T-helper 2 cell treated with Interferon-gamma antibody and Interleukin-4, amounts not matched to agents 5 μg/mL and 100 μg/mL, for 36 hours (primary cell): ENCODE measurements around the gene MYO3B.

Experiments
- DNase-seq: peaks from one replicate; pipeline ENCODE4 v3.0.0; 2021; ENCODE audit warnings: low spot score
- H3K27ac Mint-ChIP-seq: one replicate; pipeline ENCODE4 v1.8.0; 2021; ENCODE audit warnings: mild to moderate bottlenecking, mixed read lengths
- H3K27me3 Mint-ChIP-seq: one replicate; pipeline ENCODE4 v1.8.0; 2021; ENCODE audit warnings: low read depth, mixed read lengths
- H3K36me3 Mint-ChIP-seq: one replicate; pipeline ENCODE4 v1.8.0; 2021; ENCODE audit warnings: low read depth, mixed read lengths
- H3K4me1 Mint-ChIP-seq: one replicate; pipeline ENCODE4 v1.8.0; 2021; ENCODE audit warnings: low read depth, mixed read lengths
- H3K4me3 Mint-ChIP-seq: one replicate; pipeline ENCODE4 v1.8.0; 2022; ENCODE audit warnings: mild to moderate bottlenecking, moderate library complexity, mixed read lengths
- H3K9me3 Mint-ChIP-seq: one replicate; pipeline ENCODE4 v1.8.0; 2021; ENCODE audit warnings: mixed read lengths

The MYO3B gene, protein sequence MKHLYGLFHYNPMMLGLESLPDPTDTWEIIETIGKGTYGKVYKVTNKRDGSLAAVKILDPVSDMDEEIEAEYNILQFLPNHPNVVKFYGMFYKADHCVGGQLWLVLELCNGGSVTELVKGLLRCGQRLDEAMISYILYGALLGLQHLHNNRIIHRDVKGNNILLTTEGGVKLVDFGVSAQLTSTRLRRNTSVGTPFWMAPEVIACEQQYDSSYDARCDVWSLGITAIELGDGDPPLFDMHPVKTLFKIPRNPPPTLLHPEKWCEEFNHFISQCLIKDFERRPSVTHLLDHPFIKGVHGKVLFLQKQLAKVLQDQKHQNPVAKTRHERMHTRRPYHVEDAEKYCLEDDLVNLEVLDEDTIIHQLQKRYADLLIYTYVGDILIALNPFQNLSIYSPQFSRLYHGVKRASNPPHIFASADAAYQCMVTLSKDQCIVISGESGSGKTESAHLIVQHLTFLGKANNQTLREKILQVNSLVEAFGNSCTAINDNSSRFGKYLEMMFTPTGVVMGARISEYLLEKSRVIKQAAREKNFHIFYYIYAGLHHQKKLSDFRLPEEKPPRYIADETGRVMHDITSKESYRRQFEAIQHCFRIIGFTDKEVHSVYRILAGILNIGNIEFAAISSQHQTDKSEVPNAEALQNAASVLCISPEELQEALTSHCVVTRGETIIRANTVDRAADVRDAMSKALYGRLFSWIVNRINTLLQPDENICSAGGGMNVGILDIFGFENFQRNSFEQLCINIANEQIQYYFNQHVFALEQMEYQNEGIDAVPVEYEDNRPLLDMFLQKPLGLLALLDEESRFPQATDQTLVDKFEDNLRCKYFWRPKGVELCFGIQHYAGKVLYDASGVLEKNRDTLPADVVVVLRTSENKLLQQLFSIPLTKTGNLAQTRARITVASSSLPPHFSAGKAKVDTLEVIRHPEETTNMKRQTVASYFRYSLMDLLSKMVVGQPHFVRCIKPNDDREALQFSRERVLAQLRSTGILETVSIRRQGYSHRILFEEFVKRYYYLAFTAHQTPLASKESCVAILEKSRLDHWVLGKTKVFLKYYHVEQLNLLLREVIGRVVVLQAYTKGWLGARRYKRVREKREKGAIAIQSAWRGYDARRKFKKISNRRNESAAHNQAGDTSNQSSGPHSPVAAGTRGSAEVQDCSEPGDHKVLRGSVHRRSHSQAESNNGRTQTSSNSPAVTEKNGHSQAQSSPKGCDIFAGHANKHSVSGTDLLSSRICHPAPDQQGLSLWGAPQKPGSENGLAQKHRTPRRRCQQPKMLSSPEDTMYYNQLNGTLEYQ (N-terminal part only)

GRCh38 chr2:170177950-170178781, at the start of gene MYO3B:
TSS of gene MYO3B (plus strand) at chr2:170178147. CDS start at chr2:170178288, 141 bp downstream.
- Mint-ChIP-seq H3K36me3 (no peaks in the 10 kb centered on the region), H3K27me3 (no peaks in the 10 kb centered on the region), H3K4me3 (no peak within 1 kb of the TSS), H3K9me3 (no peaks in the 10 kb centered on the region), H3K4me1 (no peaks in the 10 kb centered on the region), H3K27ac (no peak within 1 kb of the TSS)
- DNase-seq: no peak

- no peaks in the 10 kb centered on the region for H3K9me3 Mint-ChIP-seq
- peaks cover 13% of the 10 kb centered on the region for H3K27me3 Mint-ChIP-seq
- H3K36me3 Mint-ChIP-seq: no peaks in the 10 kb centered on the region
- no peak overlapping the region for H3K4me3 Mint-ChIP-seq
- H3K27ac Mint-ChIP-seq: no peak overlapping the region
- no peak for DNase-seq
- H3K4me1 Mint-ChIP-seq: no peaks in the 10 kb centered on the region
These were observed 38.5 kb upstream of the MYO3B start for GRCh38 chr2:170139276-170139967.

GRCh38 chr2:170140561-170140960, 37.4 kb upstream of the MYO3B start:
- H3K27me3 Mint-ChIP-seq: peaks cover 9% of the 10 kb centered on the region
- no peak for DNase-seq
- no peaks in the 10 kb centered on the region for H3K36me3 Mint-ChIP-seq
- no peaks in the 10 kb centered on the region for H3K4me1 Mint-ChIP-seq
- H3K27ac Mint-ChIP-seq: no peak overlapping the region
- H3K9me3 Mint-ChIP-seq: no peaks in the 10 kb centered on the region
- H3K4me3 Mint-ChIP-seq: no peak overlapping the region

GRCh38 chr2:170141865-170142264, 36.1 kb upstream of the MYO3B start:
- Mint-ChIP-seq H3K27ac (no peak overlapping the region), H3K9me3 (no peaks in the 10 kb centered on the region), H3K36me3 (no peaks in the 10 kb centered on the region), H3K27me3 (peaks cover 9% of the 10 kb centered on the region), H3K4me1 (no peaks in the 10 kb centered on the region), H3K4me3 (no peak overlapping the region)
- no peak for DNase-seq

DNA sequence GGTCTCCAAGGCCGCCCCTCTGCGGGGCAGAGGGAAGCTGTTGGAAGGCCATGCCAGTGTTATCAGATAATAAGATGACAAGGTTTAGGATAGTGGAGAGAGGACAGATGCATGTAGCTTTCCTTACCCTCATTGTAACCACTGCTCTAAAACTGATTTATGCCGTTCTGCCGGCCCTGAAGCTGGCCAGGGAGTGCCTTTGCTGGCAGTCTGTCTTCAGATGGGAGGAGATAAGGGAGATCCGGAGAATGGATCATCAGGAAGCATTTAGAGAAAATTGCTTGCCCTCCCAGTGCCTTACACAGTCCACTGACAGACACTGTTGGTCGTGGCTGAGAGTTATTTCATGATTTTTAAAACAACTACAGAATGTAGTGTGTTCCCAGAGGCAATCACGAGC, 35.4 kb upstream of the MYO3B start:
- Mint-ChIP-seq H3K9me3 (no peaks in the 10 kb centered on the region), H3K27ac (no peak overlapping the region), H3K4me1 (no peaks in the 10 kb centered on the region), H3K27me3 (peaks cover 9% of the 10 kb centered on the region), H3K4me3 (no peak overlapping the region), H3K36me3 (no peaks in the 10 kb centered on the region)
- no peak for DNase-seq

DNA sequence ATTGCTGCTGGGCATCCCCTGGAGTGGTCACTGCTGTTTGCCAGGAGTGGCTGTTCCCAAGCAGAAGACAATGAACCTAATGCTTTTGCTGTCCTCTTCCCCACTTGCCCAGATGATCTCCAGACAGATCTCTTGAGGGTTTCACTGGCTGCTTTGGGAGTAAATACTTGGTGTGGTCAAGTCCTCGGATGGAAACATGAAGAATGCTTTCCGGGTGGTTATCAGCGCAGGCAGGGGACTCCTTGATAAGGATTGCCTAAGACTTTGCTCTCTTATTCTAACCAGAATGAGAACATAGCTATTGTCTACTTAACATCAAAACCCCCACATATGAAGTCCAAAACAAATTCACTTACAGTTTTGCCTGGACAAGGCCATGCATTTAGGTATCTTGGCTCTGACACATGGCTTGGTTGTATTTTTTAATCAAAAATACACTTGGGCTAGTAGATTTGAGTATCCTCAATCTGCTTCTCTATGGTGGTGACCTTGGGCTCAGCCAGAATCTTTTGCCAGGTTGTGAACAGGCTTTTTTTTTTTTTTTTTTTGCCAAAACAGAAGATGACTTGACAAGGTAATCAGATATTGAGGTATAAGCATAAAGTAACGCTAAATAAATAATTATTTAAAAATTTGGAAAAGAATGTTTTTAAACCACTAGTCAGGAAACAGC, 34.8 kb upstream of the MYO3B start:
- Mint-ChIP-seq H3K9me3 (no peaks in the 10 kb centered on the region), H3K4me1 (no peaks in the 10 kb centered on the region), H3K27me3 (peaks cover 9% of the 10 kb centered on the region), H3K4me3 (no peak overlapping the region), H3K27ac (no peak overlapping the region), H3K36me3 (no peaks in the 10 kb centered on the region)
- DNase-seq: no peak

GRCh38 chr2:170144761-170145160, 33.2 kb upstream of the MYO3B start:
- Mint-ChIP-seq H3K9me3 (no peaks in the 10 kb centered on the region), H3K4me3 (no peak overlapping the region), H3K4me1 (no peaks in the 10 kb centered on the region), H3K36me3 (no peaks in the 10 kb centered on the region), H3K27ac (no peak overlapping the region), H3K27me3 (peaks cover 6% of the 10 kb centered on the region)
- no peak for DNase-seq

- H3K36me3 Mint-ChIP-seq: no peaks in the 10 kb centered on the region
- no peak for DNase-seq
- H3K4me3 Mint-ChIP-seq: no peak overlapping the region
- peaks cover 6% of the 10 kb centered on the region for H3K27me3 Mint-ChIP-seq
- no peak overlapping the region for H3K27ac Mint-ChIP-seq
- no peaks in the 10 kb centered on the region for H3K9me3 Mint-ChIP-seq
- H3K4me1 Mint-ChIP-seq: no peaks in the 10 kb centered on the region
These were observed 32.8 kb upstream of the MYO3B start for GRCh38 chr2:170145191-170145590.

- Mint-ChIP-seq H3K9me3 (no peaks in the 10 kb centered on the region), H3K4me3 (no peak overlapping the region), H3K36me3 (no peaks in the 10 kb centered on the region), H3K4me1 (no peaks in the 10 kb centered on the region), H3K27me3 (peaks cover 6% of the 10 kb centered on the region), H3K27ac (no peak overlapping the region)
- DNase-seq: no peak
These were observed 32.1 kb upstream of the MYO3B start for GRCh38 chr2:170145675-170146432.

DNA sequence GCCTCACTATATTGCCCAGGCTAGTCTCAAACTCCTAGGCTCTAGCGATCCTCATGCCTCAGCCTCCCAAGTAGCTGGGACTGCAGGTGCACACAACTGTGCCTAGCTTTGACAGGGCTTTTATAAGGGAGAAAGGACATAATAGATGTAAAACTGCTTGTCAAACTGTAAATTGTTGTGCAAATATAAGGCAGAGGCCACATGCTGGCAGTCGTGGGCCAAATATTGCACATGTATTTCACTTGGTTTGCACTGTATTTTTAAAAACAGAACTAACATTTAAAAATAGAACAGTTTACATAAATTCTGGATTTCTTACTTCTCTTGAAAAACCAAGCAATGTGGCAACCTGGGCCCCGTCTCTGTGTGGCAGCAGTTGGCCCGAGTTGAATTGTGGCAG, 31.2 kb upstream of the MYO3B start:
- Mint-ChIP-seq H3K9me3 (no peaks in the 10 kb centered on the region), H3K4me1 (no peaks in the 10 kb centered on the region), H3K36me3 (no peaks in the 10 kb centered on the region), H3K27me3 (peaks cover 6% of the 10 kb centered on the region), H3K4me3 (no peak overlapping the region), H3K27ac (no peak overlapping the region)
- no peak for DNase-seq

- H3K4me1 Mint-ChIP-seq: no peaks in the 10 kb centered on the region
- peaks cover 6% of the 10 kb centered on the region for H3K27me3 Mint-ChIP-seq
- H3K36me3 Mint-ChIP-seq: no peaks in the 10 kb centered on the region
- no peak overlapping the region for H3K27ac Mint-ChIP-seq
- H3K4me3 Mint-ChIP-seq: no peak overlapping the region
- H3K9me3 Mint-ChIP-seq: no peaks in the 10 kb centered on the region
- DNase-seq: no peak
These were observed 30.4 kb upstream of the MYO3B start for GRCh38 chr2:170147576-170147975.

GRCh38 chr2:170148161-170148560, 29.8 kb upstream of the MYO3B start:
- H3K36me3 Mint-ChIP-seq: no peaks in the 10 kb centered on the region
- H3K27ac Mint-ChIP-seq: no peak overlapping the region
- no peak overlapping the region for H3K4me3 Mint-ChIP-seq
- H3K9me3 Mint-ChIP-seq: no peaks in the 10 kb centered on the region
- peaks cover 6% of the 10 kb centered on the region for H3K27me3 Mint-ChIP-seq
- DNase-seq: no peak
- no peaks in the 10 kb centered on the region for H3K4me1 Mint-ChIP-seq
